Activated CD4-positive, alpha-beta memory T cell treated with anti-CD3 and anti-CD28 coated beads, Interleukin-2, amount 10 ng/mL, durations not matched to agents 7 days and 5 days (primary cell): Measurements from ENCODE around the gene KCNK7. TPM values are rescaled to one million over a fixed set of nuclear protein-coding genes. Genes with fewer than 3 reads are reported as not detected.

Source experiments
- CTCF ChIA-PET: fragments of 350-600 bp; sonication (Branson Sonifier 250); formaldehyde crosslinking; loops from one replicate; lab custom pipeline; 2021; ENCODE audit warnings: antibody characterized with exemption, inconsistent platforms; lab: Charles Lee
- POLR2A ChIA-PET: fragments of 350-600 bp; sonication (Branson Sonifier 250); formaldehyde crosslinking; loops from one replicate; lab custom pipeline; 2021; ENCODE audit warnings: antibody characterized with exemption; lab: Charles Lee
- DNase-seq: peaks from one replicate; pipeline ENCODE4 v3.0.0-alpha.2; 2020
- H3K27ac Mint-ChIP-seq: one replicate; pipeline ENCODE4 v1.8.0; 2021; ENCODE audit warnings: mild to moderate bottlenecking, mixed read lengths
- H3K27me3 Mint-ChIP-seq: one replicate; pipeline ENCODE4 v1.8.0; 2021; ENCODE audit warnings: mixed read lengths
- H3K36me3 Mint-ChIP-seq: one replicate; pipeline ENCODE4 v1.8.0; 2021; ENCODE audit warnings: low read depth, mixed read lengths
- H3K4me1 Mint-ChIP-seq: one replicate; pipeline ENCODE4 v1.8.0; 2021; ENCODE audit warnings: mixed read lengths
- H3K4me3 Mint-ChIP-seq: one replicate; pipeline ENCODE4 v1.8.0; 2021; ENCODE audit warnings: mild to moderate bottlenecking, mixed read lengths
- H3K9me3 Mint-ChIP-seq: one replicate; pipeline ENCODE4 v1.8.0; 2021; ENCODE audit warnings: mixed read lengths
- total RNA-seq, 2 experiments: library from RNA; stranded (reverse); gene quantifications; one replicate each; pipeline ENCODE4 v1.2.3, GENCODE V29; 2021

The KCNK7 gene
- total RNA-seq, 2 experiments from 2014 or later: 0.80 to 1.0 TPM

GRCh38 chr11:65557280-65558001, 38.2 kb downstream of the KCNK7 start:
- no peaks in the 10 kb centered on the region for H3K36me3 Mint-ChIP-seq
- ChIA-PET POLR2A (interaction anchor here (0.7 to 1.9 kb wide), 9 partner anchors 8 to 138 kb away, joined by 3 to 12 read pairs (median 6); partner anchors contain the start of genes FAM89B and ZNRD2), CTCF (interaction anchor here (1.0 to 1.4 kb wide), 2 partner anchors 8 to 16 kb away, joined by 3 read pairs; no protein-coding TSS in a partner anchor)
- H3K4me1 Mint-ChIP-seq: peaks cover 62% of the 10 kb centered on the region
- no peaks in the 10 kb centered on the region for H3K27me3 Mint-ChIP-seq
- H3K9me3 Mint-ChIP-seq: no peaks in the 10 kb centered on the region
- DNase-seq: no peak
- H3K27ac Mint-ChIP-seq: peak overlapping the region; percentile 74
- H3K4me3 Mint-ChIP-seq: peak overlapping the region; percentile 74

GRCh38 chr11:65556470-65557279, 38.9 kb downstream of the KCNK7 start:
- peaks cover 6% of the 10 kb centered on the region for H3K36me3 Mint-ChIP-seq
- no peaks in the 10 kb centered on the region for H3K27me3 Mint-ChIP-seq
- H3K27ac Mint-ChIP-seq: peak overlapping the region; percentile 74
- ChIA-PET POLR2A (interaction anchor here (0.7 to 1.9 kb wide), 9 partner anchors 9 to 137 kb away, joined by 3 to 12 read pairs (median 6); partner anchors contain the start of genes FAM89B and ZNRD2), CTCF (interaction anchor here (1.0 to 1.4 kb wide), 2 partner anchors 9 to 16 kb away, joined by 3 read pairs; no protein-coding TSS in a partner anchor)
- DNase-seq: no peak
- peak overlapping the region; percentile 74 for H3K4me3 Mint-ChIP-seq
- H3K9me3 Mint-ChIP-seq: no peaks in the 10 kb centered on the region
- H3K4me1 Mint-ChIP-seq: peaks cover 67% of the 10 kb centered on the region

GRCh38 chr11:65555693-65556231, 39.8 kb downstream of the KCNK7 start:
- Mint-ChIP-seq H3K4me3 (peak overlapping the region; percentile 74), H3K9me3 (no peaks in the 10 kb centered on the region), H3K4me1 (peaks cover 74% of the 10 kb centered on the region), H3K27me3 (no peaks in the 10 kb centered on the region), H3K36me3 (peaks cover 12% of the 10 kb centered on the region), H3K27ac (peak overlapping the region; percentile 73)
- POLR2A ChIA-PET: interaction anchor here (0.7 to 1.9 kb wide), 7 partner anchors 9 to 59 kb away, joined by 3 to 12 read pairs (median 4); partner anchors contain the start of genes MAP3K11 and ZNRD2
- CTCF ChIA-PET: interaction anchor here (1.0 kb wide), 1 partner anchor 32 kb away, joined by 4 read pairs; no protein-coding TSS in a partner anchor
- no peak for DNase-seq

GRCh38 chr11:65554842-65555430, 40.7 kb downstream of the KCNK7 start:
- Mint-ChIP-seq H3K27ac (peak overlapping the region; percentile 58), H3K4me1 (peaks cover 66% of the 10 kb centered on the region), H3K4me3 (no peak overlapping the region), H3K27me3 (no peaks in the 10 kb centered on the region), H3K9me3 (no peaks in the 10 kb centered on the region), H3K36me3 (peaks cover 15% of the 10 kb centered on the region)
- ChIA-PET POLR2A (interaction anchor here (0.7 to 1.4 kb wide), 4 partner anchors 8 to 59 kb away, joined by 3 to 4 read pairs (median 3); partner anchors contain the start of genes MAP3K11 and ZNRD2), CTCF (interaction anchor here (1.0 kb wide), 1 partner anchor 33 kb away, joined by 4 read pairs; no protein-coding TSS in a partner anchor)
- DNase-seq: no peak

- ChIA-PET CTCF (interaction anchor here (2.5 to 4.3 kb wide), 3 partner anchors 11 to 17 kb away, joined by 14 to 41 read pairs (median 25); partner anchors contain the start of genes FAM89B and ZNRD2), POLR2A (interaction anchor here (1.1 to 3.6 kb wide), 6 partner anchors 7 to 134 kb away, joined by 3 to 19 read pairs (median 4); partner anchors contain the start of genes FAM89B and MAP3K11)
- H3K27ac Mint-ChIP-seq: peak overlapping the region; percentile 58
- peak overlapping the region; percentile 45 for H3K4me3 Mint-ChIP-seq
- H3K9me3 Mint-ChIP-seq: no peaks in the 10 kb centered on the region
- no peak for DNase-seq
- H3K27me3 Mint-ChIP-seq: no peaks in the 10 kb centered on the region
- peaks cover 63% of the 10 kb centered on the region for H3K4me1 Mint-ChIP-seq
- peaks cover 18% of the 10 kb centered on the region for H3K36me3 Mint-ChIP-seq
Observed at GRCh38 chr11:65554057-65554818, 41.4 kb downstream of the KCNK7 start.

- Mint-ChIP-seq H3K36me3 (peaks cover 18% of the 10 kb centered on the region), H3K27ac (peak overlapping the region; percentile 54), H3K9me3 (no peaks in the 10 kb centered on the region), H3K27me3 (no peaks in the 10 kb centered on the region), H3K4me3 (peak overlapping the region; percentile 44), H3K4me1 (peaks cover 63% of the 10 kb centered on the region)
- ChIA-PET CTCF (interaction anchor here (1.5 to 4.3 kb wide), 5 partner anchors 12 to 40 kb away, joined by 3 to 41 read pairs (median 14); partner anchors contain the start of genes FAM89B and ZNRD2), POLR2A (interaction anchor here (0.7 to 3.6 kb wide), 11 partner anchors 9 to 133 kb away, joined by 3 to 19 read pairs (median 5); partner anchors contain the start of genes FAM89B, MALAT1 and SCYL1)
- DNase-seq: peak; percentile 85
Observed at GRCh38 chr11:65553301-65554001, 42.1 kb downstream of the KCNK7 start.

- POLR2A ChIA-PET: interaction anchor here (0.7 to 3.6 kb wide), 13 partner anchors 8 to 132 kb away, joined by 3 to 19 read pairs (median 5); partner anchors contain the start of genes MALAT1, SCYL1 and ZNRD2
- DNase-seq: no peak
- Mint-ChIP-seq H3K27ac (peak overlapping the region; percentile 31), H3K36me3 (peaks cover 24% of the 10 kb centered on the region), H3K9me3 (no peaks in the 10 kb centered on the region), H3K27me3 (no peaks in the 10 kb centered on the region), H3K4me3 (no peak overlapping the region), H3K4me1 (peaks cover 71% of the 10 kb centered on the region)
- CTCF ChIA-PET: interaction anchor here (0.9 to 4.3 kb wide), 11 partner anchors 9 to 195 kb away, joined by 3 to 41 read pairs (median 3); partner anchors contain the start of genes EHBP1L1, FAM89B, SLC25A45 and ZNRD2
Observed at GRCh38 chr11:65552388-65552951, 43.1 kb downstream of the KCNK7 start.

- no peaks in the 10 kb centered on the region for H3K9me3 Mint-ChIP-seq
- no peak overlapping the region for H3K4me3 Mint-ChIP-seq
- peak; percentile 73 for DNase-seq
- POLR2A ChIA-PET: interaction anchor here (0.8 to 3.6 kb wide), 9 partner anchors 11 to 131 kb away, joined by 3 to 19 read pairs (median 8); partner anchors contain the start of genes SCYL1 and ZNRD2
- CTCF ChIA-PET: interaction anchor here (0.6 to 4.3 kb wide), 15 partner anchors 8 to 194 kb away, joined by 3 to 41 read pairs (median 3); partner anchors contain the start of genes EHBP1L1, FAM89B, SCYL1 and SLC25A45
- peak overlapping the region; percentile 31 for H3K27ac Mint-ChIP-seq
- H3K4me1 Mint-ChIP-seq: peaks cover 70% of the 10 kb centered on the region
- peaks cover 24% of the 10 kb centered on the region for H3K36me3 Mint-ChIP-seq
- H3K27me3 Mint-ChIP-seq: no peaks in the 10 kb centered on the region
Observed at GRCh38 chr11:65551572-65552387, 43.8 kb downstream of the KCNK7 start.

DNA sequence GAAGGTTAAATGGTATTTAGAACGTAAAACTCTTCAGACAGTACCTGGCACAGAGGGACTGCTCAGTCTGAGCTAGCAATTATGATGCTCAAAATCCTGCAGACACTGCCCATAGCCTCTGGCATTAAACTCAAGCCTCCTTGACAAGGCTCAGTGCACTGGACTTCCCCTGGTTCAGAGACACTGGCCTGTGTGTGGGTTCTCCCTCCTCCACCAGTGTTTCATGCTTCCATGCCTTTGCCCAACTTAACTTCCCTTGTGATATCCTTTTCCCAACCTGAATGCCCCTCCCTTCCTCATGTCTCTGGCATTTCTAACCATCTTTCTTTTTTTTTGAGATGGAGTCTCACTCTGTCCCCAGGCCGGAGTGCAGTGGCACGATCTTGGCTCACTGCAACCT, 46.5 kb downstream of the KCNK7 start:
- ChIA-PET POLR2A (interaction anchor here (0.6 to 1.3 kb wide), 6 partner anchors 16 to 27 kb away, joined by 3 to 5 read pairs (median 3); partner anchors contain the start of genes EHBP1L1, FAM89B and ZNRD2), CTCF (interaction anchor here (1.7 kb wide), 2 partner anchors 9 to 45 kb away, joined by 3 to 7 read pairs; no protein-coding TSS in a partner anchor)
- no peaks in the 10 kb centered on the region for H3K9me3 Mint-ChIP-seq
- no peak for DNase-seq
- peaks cover 63% of the 10 kb centered on the region for H3K4me1 Mint-ChIP-seq
- H3K36me3 Mint-ChIP-seq: peaks cover 34% of the 10 kb centered on the region
- H3K27ac Mint-ChIP-seq: no peak overlapping the region
- H3K4me3 Mint-ChIP-seq: no peak overlapping the region
- H3K27me3 Mint-ChIP-seq: no peaks in the 10 kb centered on the region
